ENCODE data around the gene SLC12A8.

SLC12A8 gene

DNA sequence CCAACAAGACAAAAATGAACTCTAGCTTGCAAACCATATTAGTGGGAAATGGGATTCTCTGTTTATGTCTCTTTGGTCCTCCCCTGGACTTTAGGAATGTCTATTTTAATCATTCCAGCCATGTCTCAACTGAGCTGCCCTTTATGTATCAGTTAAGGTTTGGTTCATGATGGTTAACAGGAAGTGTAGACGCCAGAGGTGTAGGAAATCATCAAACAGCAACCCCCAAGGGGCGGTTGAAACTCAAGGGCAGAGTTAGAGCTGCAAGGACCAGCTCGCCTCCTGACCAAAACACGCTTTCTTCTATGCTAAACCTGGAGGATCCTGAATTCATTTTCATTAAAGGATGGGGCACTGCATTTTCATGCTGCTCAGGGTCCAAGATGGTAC lies 103.0 kb downstream of the SLC12A8 start:
- DNase-seq = no peak

DNA sequence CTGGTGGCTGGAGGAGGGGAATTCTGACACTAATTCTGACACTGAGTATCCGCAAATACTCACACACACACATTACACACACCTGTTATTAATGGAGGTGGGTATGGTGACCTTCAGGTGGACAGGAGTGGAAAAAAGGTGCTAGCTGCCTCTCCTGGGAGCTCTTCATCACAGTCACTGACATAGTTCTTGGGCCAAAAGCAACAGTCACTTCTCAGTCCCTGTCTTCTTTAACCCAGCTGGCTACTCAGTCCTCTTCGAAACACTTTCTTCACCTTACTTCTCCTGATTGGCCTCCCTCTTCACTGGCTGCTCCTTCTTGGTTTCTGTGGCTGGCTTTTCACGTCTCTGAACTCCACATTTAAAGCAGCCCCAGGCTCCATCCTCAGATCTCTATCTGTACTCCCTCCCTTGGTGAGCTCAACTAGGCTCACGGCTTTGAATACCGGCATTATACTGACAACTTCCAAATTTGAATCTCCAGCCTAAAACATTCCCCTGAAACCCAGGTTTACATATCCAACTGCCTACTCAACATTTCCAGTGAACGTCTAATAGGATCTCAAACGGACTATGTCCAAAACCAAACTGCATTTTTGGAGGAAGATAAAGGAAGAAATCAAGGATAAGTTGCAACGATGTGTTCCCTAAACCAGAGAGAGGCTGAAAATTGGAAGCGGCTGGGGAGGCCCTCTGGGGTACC lies 103.6 kb downstream of the SLC12A8 start:
- DNase-seq = no peak

DNA sequence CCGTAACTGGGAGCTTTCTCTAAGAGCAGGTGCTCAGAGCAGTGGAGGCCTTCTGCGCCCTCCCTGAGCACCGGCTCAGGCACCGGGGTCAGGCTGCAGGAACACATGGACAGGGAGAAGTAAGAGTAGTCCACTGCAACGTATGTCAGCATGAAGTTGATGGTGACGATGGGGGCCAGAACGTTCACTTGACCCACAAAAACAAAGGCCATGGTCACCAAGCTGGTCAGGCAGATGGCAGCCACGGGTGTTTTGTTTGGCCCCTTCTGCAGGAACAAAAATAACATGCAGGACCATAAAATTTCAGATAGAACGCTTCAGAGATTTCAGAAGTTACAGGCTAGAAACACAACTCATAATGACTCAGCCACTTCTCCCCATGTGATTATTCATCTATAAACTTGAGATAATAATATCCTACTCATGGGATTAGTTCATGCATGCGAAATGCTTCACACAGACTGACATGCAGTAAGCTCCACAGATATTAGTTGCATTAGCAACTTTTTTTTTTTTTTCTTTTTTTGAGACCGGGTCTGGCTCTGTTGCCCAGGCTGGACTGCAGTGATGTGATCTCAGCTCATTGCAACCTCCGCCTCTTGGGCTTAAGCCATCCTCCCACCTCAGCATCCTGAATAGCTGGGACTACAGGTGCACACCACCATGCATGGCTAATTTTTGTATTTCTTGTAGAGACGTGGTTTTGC lies 104.5 kb downstream of the SLC12A8 start:
- DNase-seq = peak; percentile 90

DNA sequence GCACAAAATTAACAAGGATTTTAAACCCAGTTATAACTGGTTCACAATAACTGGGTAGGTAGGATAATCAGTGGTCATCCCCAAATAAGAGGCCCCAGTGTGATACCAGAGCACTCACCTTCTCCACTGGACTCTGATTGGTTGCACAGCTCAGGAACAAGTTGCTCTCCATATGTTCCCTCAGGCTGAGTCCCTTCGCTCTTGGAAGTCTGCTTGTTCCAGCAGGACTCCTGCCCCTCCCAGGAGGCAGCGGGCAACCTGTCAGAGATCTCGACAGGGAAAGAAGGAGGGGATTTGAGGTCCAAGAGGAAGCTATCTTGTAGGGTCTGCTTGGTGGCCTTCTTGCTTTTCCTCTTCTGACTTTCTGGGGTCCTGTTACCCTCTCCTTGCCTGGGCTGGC lies 105.2 kb downstream of the SLC12A8 start:
- DNase-seq = no peak

DNA sequence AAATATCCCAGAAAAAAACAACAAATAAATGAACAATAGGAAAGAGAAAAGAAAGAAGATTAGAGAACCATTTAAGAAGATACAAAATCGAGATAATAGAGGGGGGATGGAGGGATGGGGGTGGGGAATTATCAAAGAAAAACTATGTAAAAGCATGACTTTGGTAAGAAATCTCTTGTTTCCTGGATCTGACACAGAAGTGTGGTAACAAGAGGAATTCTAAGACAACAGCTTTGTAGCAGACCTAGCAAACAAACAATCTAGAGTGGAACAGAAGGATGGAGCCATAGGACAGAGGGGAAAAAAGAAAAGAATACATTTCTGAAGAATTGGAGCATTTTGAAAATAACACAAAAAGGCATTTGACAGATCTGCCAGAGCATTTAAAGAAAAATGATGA lies 107.4 kb downstream of the SLC12A8 start:
- no peak for DNase-seq

DNA sequence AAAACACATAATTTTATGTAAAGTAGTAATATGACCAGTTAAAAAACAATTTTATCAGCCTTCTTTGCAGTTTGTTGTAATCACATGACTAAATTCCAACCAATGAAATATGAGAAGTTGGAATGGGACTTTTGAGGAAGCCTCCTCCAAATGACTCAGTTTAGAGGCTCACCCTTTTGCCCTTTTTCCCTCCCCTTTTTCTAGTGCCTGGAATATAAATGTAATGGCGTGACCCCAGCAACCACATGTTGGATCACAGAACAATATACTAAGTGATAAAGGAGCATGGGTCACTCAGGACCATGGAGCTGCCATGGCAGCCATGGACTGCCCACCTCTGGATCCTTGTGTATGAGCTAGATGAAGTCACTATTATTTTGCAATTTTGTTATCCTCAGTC lies 107.9 kb downstream of the SLC12A8 start:
- no peak for DNase-seq

DNA sequence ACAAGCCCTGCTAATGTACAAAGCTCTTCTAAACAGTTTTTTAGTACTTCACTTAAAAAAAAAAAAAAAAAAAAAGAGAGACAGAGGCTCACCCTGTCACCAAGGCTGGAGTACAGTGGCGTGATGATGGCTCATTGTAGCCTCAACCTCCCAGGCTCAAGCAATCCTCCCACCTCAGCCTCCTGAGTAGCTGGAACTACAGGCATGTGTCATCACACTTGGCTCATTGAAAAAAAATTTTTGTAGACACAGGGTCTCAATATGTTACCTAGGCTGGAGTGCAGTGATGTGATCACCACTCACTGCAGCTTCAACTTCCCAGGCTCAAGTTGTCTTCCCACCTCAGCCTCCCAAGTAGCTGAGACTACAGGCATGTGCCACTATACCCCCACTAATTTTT lies 109.1 kb downstream of the SLC12A8 start:
- no peak for DNase-seq

DNA sequence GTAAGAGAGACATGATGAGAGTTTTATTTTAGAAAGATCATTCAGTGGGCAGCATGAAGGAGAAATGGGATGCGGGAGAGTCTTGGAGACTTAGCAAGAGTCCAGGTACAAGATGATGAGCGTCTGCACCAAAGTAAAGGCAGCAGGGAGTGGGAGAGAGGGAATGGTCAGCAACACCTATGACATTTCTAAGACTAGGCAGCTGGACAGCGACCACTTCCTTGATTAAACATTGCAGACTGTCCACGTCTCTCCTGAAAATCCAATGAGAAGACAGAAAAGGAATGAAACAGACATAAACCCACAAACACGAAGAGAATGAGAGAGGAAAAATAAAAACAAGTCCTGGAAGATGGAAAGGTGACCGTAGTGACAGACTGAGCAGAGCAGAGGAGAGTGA lies 110.1 kb downstream of the SLC12A8 start:
- DNase-seq = no peak

DNA sequence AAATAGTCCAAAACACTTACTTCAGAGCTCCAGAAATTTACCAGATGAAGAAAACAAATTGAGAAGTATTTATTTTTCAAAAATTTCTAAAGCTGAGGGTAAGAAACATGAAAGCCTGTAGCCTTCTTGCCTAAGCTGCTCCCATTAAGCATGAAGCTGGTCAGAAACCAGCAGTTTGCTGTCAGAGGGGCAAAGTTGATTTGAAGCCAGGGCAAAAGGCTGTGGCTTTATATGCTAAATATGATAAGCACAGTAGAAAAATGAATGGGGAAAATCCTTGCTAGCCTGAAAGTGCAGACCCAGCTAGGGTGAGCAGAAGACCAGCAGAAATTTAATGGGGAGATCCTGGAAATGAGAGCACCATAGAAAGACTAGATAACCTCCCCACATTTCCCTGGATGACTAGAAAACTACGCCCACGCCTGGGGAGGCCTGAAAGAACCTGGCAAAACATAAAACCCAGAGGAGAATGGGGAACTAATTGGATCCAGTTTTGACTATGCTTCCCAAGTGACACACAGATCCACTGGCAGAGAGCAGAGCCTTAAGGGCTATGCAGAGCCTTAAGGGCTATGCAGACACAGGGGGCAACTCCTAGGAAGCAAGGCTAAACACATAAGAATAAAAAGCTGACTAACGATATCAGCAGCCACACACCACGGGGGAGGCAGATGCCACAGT lies 113.8 kb downstream of the SLC12A8 start:
- DNase-seq = no peak

DNA sequence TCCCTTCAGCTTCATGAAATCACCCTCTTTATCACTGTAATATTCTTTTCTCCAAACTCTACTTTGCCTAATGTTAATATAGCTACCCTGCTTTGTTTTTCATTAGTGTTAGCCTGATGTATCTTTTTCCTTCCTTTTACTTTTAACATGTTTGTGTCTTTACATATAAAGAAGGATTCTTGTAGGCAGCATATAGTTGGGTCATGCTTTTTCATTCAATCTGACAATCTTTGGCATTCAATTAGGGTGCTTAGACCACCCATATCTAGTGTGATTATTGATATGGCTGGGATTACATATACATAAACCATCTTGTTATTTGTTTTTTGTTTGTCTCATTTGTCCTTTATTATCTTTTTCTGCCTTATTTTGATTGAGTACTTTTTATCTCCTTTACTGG lies 121.9 kb downstream of the SLC12A8 start:
- DNase-seq = no peak

DNA sequence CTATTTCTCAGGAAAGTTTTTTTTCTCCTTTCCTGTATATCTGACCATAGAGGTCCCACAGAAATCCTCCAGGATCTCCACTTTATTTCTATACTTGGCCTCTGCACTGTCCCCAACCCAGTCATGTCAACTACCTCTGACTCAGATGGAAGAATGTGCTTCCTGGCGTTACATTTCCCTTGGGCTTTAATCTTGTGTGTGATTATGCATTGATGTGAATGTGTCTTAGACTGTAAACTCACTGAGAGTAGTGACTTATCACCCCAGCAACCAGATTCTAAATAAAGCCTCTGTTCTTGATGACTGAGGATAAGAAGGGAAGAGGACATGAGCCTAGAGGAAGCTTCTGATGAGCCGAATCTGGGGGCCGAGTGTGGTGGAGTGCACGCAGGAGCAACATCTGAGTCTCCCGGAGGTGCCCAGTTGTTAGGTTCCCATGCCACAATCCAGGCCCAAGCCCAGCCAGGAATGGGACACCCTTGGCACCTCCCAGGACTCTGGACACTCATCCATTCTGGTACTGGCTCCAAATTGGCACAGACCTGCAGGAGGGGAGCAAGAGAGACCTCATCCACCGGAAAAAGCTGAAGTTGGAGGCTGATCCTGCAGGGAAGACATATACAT lies 124.7 kb downstream of the SLC12A8 start:
- peak; percentile 68 for DNase-seq

DNA sequence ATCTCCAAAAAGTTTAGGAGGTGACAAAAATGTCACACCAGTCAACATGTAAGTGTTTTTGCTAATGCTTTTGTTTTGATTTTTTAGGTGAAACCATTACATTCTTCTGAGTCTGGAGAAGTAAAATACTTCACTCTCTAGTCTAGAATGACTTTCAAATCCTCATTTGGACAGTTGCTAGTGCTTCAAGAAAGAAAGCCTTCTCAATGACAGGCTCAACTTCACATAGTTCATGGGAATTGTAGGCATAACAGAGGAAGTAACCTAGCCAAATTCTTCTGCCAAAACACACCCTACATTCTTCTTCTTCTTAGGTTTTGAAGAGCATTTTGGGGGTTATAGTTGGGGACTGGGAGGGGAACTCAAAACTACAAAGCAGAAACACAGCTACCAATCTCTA lies 127.4 kb downstream of the SLC12A8 start:
- no peak for DNase-seq

DNA sequence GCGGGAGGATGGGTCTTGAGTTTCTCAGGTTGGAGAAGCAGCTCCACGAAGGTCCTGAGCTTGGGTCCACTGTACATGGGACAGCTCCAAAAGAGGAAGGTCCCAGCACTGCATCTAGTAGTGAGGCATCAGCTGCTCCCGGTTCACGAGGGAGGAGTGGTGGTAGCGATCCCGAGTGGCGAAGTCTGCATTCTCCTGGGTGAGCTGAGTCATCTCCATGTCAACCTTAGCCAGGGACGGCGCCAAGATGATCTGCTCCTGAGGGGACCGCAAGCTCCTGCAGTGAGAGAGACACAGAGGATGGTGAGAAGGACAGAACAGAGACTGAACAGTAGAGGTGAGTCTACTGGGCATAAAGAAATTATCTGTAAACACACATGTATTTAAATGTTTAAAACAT lies 128.8 kb downstream of the SLC12A8 start:
- peak; percentile 55 for DNase-seq

DNA sequence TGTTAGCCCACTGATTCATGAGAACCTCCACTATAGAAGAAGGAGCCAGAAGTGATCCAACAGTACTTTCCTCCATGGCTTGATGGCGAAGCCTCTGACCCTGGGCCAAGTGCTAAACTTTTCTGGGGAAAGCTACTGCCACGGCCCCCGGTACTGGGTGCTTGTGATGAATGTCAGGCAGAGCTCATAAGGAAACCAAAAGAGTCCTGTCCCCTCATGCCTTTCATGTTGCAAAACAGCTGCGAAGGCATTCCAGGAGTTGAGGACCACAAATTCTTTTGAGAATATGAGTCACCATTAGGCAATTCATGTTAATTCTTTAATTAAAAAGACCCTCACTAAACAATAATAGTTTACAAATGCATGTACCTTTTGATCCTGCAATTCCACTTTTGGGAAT lies 130.2 kb downstream of the SLC12A8 start:
- DNase-seq = peak; percentile 65

DNA sequence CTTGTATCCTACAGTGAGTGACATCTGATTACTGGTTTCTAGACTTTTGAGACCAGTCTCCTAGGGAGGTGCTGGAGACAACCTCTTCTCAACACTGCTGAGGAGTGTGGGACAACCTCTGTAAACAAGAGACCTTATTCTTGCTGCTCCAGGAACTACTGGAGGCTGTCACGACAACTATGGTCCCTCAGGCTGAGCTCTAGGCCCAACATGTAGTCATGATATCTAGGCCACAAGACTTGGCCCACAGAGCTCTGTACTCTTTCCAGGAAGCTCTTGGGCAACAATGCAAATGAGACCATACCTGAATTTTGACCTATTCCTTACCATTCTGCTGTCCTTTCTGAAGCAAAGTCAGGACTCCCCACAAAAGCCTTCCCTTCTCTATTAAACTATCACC lies 132.5 kb downstream of the SLC12A8 start:
- DNase-seq = no peak

DNA sequence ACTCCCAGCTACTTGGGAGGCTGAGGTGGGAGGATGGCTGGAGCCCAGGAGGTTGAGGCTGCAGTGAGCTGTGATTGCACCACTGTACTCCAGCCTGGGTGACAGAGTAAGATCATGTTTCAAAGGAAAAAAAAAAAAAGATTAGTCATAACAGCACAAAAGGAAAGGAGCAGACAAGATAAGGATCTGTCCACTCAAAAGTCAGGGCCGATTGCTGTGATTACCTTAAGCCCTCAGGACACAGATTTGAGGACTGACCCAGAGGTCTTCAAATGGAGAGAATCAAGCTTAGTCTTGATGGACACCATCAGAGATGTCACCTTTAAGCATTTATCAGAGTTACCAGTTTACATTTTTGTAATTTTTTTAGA lies 132.9 kb downstream of the SLC12A8 start:
- DNase-seq = no peak

DNA sequence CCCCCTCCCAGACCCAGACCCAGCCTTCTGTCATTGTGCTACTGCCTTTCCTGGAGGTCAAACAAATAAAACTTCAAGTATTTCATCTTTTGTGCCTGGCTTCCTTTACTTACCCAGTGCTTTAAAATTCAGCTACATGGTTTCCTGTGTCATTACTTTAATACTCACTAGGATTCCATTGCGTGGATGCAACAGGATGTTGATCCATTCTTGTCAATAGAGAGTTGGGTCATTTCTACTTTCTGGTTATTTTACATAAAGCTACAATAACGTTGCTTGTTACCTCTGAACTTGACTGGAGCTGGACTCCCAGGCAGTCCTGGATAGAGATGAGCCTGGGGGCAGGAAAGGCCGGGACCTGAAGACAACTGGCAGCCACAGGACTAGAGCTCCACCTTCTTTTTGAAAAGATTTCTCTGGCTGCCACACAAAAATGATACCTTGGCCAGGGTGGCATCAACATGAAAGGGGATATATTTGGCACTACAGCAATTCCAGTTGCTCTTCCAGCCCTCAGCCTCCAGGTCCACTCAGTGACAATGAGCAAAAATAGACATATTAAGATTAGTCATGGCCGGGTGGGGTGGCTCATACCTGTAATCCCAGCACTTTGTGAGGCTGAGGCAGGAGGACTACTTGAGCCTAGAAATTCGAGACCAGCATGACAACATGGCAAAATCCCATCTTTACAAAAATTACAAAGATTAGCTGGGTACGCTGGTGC lies 133.4 kb downstream of the SLC12A8 start:
- no peak for DNase-seq

DNA sequence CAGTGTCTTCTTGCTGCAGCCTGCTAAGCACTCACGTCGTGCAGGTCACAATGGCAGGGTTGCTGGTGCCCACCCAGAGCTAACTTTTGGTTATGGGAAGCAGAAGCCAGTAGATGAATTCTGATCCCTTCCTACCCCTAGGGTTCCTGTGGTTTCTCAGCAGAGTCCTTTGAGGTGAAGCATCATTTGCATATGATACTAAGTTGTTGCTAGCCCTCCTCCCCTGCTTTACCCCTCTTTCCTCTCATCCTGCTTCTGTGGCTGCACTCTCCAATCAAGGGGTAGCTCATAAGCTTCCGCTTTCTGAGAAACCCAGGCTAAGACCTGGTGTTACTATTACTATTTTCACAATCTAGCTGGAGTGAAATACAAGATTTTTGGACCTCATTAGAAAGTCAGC lies 134.7 kb downstream of the SLC12A8 start:
- no peak for DNase-seq

DNA sequence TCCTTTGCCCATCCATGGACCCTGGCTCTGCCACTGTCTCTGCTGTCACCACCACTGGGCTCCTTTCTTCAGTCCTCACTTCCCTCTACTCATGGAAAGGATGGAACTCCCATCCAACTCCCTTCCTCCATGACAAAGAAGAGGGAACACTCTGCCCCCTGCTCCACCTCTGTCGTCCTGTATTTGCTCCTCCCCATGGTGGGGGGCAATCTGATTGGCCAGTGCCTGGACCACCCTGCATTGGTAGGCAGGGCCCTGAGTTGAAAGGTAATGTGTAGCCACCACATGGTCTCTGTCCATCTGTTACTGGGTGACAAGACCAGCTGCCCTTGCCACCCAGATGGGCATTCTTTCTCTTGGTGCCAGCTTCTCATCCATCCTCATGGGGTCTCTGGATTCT lies 136.1 kb downstream of the SLC12A8 start:
- DNase-seq = no peak

DNA sequence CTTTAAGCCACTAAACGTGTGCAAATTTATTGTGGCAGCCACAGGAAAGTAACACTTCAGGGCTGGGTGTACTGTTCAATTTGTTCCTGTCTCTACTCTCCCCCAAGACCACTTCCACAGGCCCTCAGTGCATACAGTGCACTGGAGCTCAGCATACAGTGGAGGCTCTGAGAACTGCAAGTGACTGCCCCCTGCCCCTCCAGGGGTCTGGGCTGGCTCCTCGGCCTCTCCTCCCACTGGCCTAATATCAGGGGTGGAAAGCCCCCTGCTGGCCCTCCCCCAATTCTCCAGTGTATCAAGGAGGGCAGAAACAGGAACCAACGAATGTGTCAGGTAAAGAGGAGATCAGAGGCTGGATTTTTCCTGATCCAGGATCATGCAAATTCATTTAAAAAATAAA lies 136.8 kb downstream of the SLC12A8 start:
- no peak for DNase-seq

DNA sequence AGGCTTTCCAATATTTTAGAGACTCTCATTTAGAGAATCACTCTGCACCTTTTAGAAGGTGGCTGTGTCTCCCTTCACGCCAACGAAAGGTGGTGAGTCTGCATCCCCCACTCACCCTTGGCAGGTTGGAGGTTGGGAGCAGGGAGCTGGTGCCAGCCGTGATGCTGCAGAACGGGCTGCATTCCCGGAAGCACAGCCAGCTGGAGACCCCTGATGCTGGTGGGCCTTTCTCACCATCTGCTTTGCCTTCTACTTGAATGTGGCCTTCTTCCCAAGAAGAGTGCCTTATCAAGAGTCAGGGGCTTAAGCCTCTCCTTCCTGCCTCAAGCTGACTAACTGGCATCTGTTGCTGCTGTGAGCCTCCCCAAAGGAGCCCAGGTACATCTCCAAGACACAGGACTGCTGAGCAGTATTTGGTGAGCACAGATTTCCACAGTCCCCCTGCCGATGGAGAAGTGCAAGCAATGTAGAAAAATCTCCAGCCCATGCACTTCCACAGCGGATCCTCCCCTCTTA lies 139.1 kb downstream of the SLC12A8 start:
- DNase-seq = no peak

DNA sequence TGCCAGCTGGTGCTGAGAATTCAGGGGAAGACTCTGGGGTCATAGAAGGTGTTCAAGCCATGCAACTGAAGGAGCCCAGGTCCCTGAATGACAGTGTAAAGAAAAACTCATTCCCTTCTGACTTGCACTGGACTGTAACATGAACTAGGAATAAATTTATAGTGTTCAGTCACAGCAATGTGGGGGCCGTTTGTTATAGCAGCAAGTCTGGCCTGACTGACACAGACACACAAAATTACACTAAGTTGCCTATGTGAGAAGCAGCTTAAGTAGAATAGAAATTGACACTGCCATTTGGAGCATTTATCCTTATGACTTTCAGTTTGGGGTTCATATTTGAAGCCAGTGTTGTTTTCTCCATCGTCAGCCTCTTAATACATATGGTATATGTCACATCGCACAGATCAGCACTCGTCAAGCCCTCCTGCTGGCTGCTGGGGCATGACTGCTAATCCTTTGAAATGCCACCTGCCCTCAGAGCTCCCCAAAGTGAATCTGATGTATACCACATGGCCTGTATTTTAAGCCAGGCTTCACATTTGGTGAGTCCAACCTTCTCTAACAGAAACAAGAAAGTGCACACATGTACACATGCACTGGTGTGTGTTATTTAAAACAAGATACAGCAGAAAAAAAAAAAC lies 139.7 kb downstream of the SLC12A8 start:
- DNase-seq = no peak
